Stimulated activated naive CD8-positive, alpha-beta T cell treated with anti-CD3 and anti-CD28 coated beads, Interleukin-15, amount 100 ng/mL, for 72 hours (primary cell): ENCODE data around the gene HES4.
"Not testable (repeated sequence)": the region's sequence is repeated elsewhere in the genome, so short reads cannot be mapped to it uniquely, and the experiment has no call there.

ENCODE experiments used
- ATAC-seq: fragments of 150-1000 bp; cut with Tn5 transposase; 2 replicates; pipeline ENCODE4 v1.10.0; 2021; ENCODE audit warnings: mild to moderate bottlenecking, moderate library complexity
- DNase-seq, 2 donors: peaks; one replicate each; pipeline ENCODE4 v3.0.0; 2021 to 2022
- H3K27ac Mint-ChIP-seq, 2 donors: one replicate each; pipeline ENCODE4 v1.8.0; 2022; ENCODE audit warnings: mild to moderate bottlenecking in 2 of 2, mixed read lengths in 2 of 2, moderate library complexity in 2 of 2
- H3K27me3 Mint-ChIP-seq: one replicate; pipeline ENCODE4 v1.8.0; 2022; ENCODE audit warnings: mixed read lengths
- H3K4me1 Mint-ChIP-seq: one replicate; pipeline ENCODE4 v1.8.0; 2022; ENCODE audit warnings: mild to moderate bottlenecking, mixed read lengths
- H3K4me3 Mint-ChIP-seq, 2 donors: one replicate each; pipeline ENCODE4 v1.8.0; 2022; ENCODE audit warnings: mild to moderate bottlenecking in 2 of 2, mixed read lengths in 2 of 2, moderate library complexity in 1 of 2
- H3K9me3 Mint-ChIP-seq, 2 donors: one replicate each; pipeline ENCODE4 v1.8.0; 2022; ENCODE audit warnings: mixed read lengths in 2 of 2

HES4 gene

GRCh38 chr1:1013922-1014648 is 14.2 kb upstream of the HES4 start:
- ATAC-seq (no peak), DNase-seq (no peak)
- Mint-ChIP-seq H3K9me3 (no peaks in the 10 kb centered on the region), H3K27ac (peak overlapping the region; percentile 92 to 99), H3K4me1 (peaks cover 37% of the 10 kb centered on the region), H3K4me3 (peak overlapping the region; percentile 91 to 99), H3K27me3 (no peaks in the 10 kb centered on the region)

GRCh38 chr1:1013105-1013921 is 13.4 kb upstream of the HES4 start, which contains the start of gene ISG15:
Gene ISG15 (plus strand): TSS chr1:1013497. CDS start chr1:1013574, 77 bp downstream.
- H3K4me1 Mint-ChIP-seq, result peaks cover 37% of the 10 kb centered on the region
- no peaks in the 10 kb centered on the region for H3K9me3 Mint-ChIP-seq
- H3K27ac Mint-ChIP-seq, result peak within 1 kb of the TSS; percentile 92 to 99
- H3K27me3 Mint-ChIP-seq, result no peaks in the 10 kb centered on the region
- ATAC-seq (peak; percentile 96), DNase-seq (peak; percentile 77 to 90)
- H3K4me3 Mint-ChIP-seq, result peak within 1 kb of the TSS; percentile 91 to 99

- ATAC-seq, result peak; percentile 26
- not testable (repeated sequence) for H3K27me3 Mint-ChIP-seq, DNase-seq, H3K9me3 Mint-ChIP-seq
- peak overlapping the region; percentile 88 to 99 for H3K27ac Mint-ChIP-seq
- peak overlapping the region; percentile 91 to 99 for H3K4me3 Mint-ChIP-seq
- H3K4me1 Mint-ChIP-seq, result peaks cover 37% of the 10 kb centered on the region
Observed at GRCh38 chr1:1012736-1013104, 12.8 kb upstream of the HES4 start.

GRCh38 chr1:1011396-1011949 is 11.6 kb upstream of the HES4 start:
- Mint-ChIP-seq H3K4me1 (peaks cover 30% of the 10 kb centered on the region), H3K27me3 (peaks cover 5% of the 10 kb centered on the region), H3K9me3 (no peaks in the 10 kb centered on the region), H3K27ac (peak overlapping the region in 1 of 2 donors; percentile 27), H3K4me3 (no peak overlapping the region)
- DNase-seq (no peak), ATAC-seq (no peak)

GRCh38 chr1:1010131-1010530 is 10.2 kb upstream of the HES4 start:
- H3K27ac Mint-ChIP-seq, ATAC-seq: not testable (repeated sequence)
- H3K27me3 Mint-ChIP-seq, result peaks cover 19% of the 10 kb centered on the region

GRCh38 chr1:1006305-1007159 is 6.6 kb upstream of the HES4 start:
- Mint-ChIP-seq H3K4me1 (peaks cover 24% of the 10 kb centered on the region), H3K27ac (peak overlapping the region in 1 of 2 donors; percentile 16), H3K27me3 (peaks cover 53% of the 10 kb centered on the region), H3K9me3 (no peaks in the 10 kb centered on the region), H3K4me3 (no peak overlapping the region)
- no peak for ATAC-seq
- DNase-seq, result peak in 1 of 2 donors; percentile 15

More at GRCh38 chr1:1010131-1010530, 10.2 kb upstream of the HES4 start:
- not testable (repeated sequence) for DNase-seq, H3K9me3 Mint-ChIP-seq, H3K4me3 Mint-ChIP-seq
- peaks cover 35% of the 10 kb centered on the region for H3K4me1 Mint-ChIP-seq

GRCh38 chr1:1005774-1006304 is 5.9 kb upstream of the HES4 start:
- ATAC-seq (no peak), DNase-seq (no peak)
- no peak overlapping the region for H3K4me3 Mint-ChIP-seq
- H3K27ac Mint-ChIP-seq, result peak overlapping the region in 1 of 2 donors; percentile 16
- H3K4me1 Mint-ChIP-seq, result peaks cover 29% of the 10 kb centered on the region
- H3K9me3 Mint-ChIP-seq, result no peaks in the 10 kb centered on the region
- peaks cover 60% of the 10 kb centered on the region for H3K27me3 Mint-ChIP-seq

GRCh38 chr1:1004780-1005697 is 5.1 kb upstream of the HES4 start:
- peaks cover 68% of the 10 kb centered on the region for H3K27me3 Mint-ChIP-seq
- ATAC-seq, result peak; percentile 54
- H3K9me3 Mint-ChIP-seq, result no peaks in the 10 kb centered on the region
- no peak for DNase-seq
- H3K4me1 Mint-ChIP-seq, result peaks cover 33% of the 10 kb centered on the region
- no peak overlapping the region for H3K27ac Mint-ChIP-seq
- peak overlapping the region; percentile 8 to 71 for H3K4me3 Mint-ChIP-seq

GRCh38 chr1:1004420-1004779 is 4.5 kb upstream of the HES4 start:
- Mint-ChIP-seq H3K4me3 (peak overlapping the region in 1 of 2 donors; percentile 71), H3K9me3 (no peaks in the 10 kb centered on the region), H3K4me1 (peaks cover 33% of the 10 kb centered on the region), H3K27me3 (peaks cover 68% of the 10 kb centered on the region), H3K27ac (no peak overlapping the region)
- ATAC-seq (no peak), DNase-seq (no peak)

- Mint-ChIP-seq H3K9me3 (no peaks in the 10 kb centered on the region), H3K4me1 (peaks cover 33% of the 10 kb centered on the region), H3K27me3 (peaks cover 68% of the 10 kb centered on the region), H3K27ac (no peak overlapping the region), H3K4me3 (no peak overlapping the region)
- no peak for DNase-seq
- ATAC-seq, result no peak
Observed at GRCh38 chr1:1003618-1004419, 3.9 kb upstream of the HES4 start.

GRCh38 chr1:1001057-1001783 is 1.3 kb upstream of the HES4 start:
- Mint-ChIP-seq H3K27me3 (peaks cover 83% of the 10 kb centered on the region), H3K9me3 (no peaks in the 10 kb centered on the region), H3K4me3 (peak overlapping the region; percentile 79 to 80), H3K4me1 (peaks cover 50% of the 10 kb centered on the region), H3K27ac (peak overlapping the region in 1 of 2 donors; percentile 80)
- DNase-seq, result peak in 1 of 2 donors; percentile 16
- ATAC-seq, result no peak

- DNase-seq (peak; percentile 58 to 78), ATAC-seq (peak; percentile 25)
- H3K9me3 Mint-ChIP-seq, result no peaks in the 10 kb centered on the region
- H3K4me3 Mint-ChIP-seq, result peak overlapping the region; percentile 79 to 80
- peaks cover 52% of the 10 kb centered on the region for H3K4me1 Mint-ChIP-seq
- H3K27me3 Mint-ChIP-seq, result peaks cover 83% of the 10 kb centered on the region
- peak overlapping the region in 1 of 2 donors; percentile 80 for H3K27ac Mint-ChIP-seq
Observed at GRCh38 chr1:1000357-1001056, 610 bp upstream of the HES4 start.
